Smooth muscle cell (in vitro differentiated cells): Measurements from ENCODE around the gene FOXN3. TPM values are rescaled to one million over a fixed set of nuclear protein-coding genes. Genes with fewer than 3 reads are reported as not detected.
"Not testable (repeated sequence)": the region's sequence is repeated elsewhere in the genome, so short reads cannot be mapped to it uniquely, and the experiment has no call there.

Source experiments
- DNase-seq: peaks from one replicate; lab custom pipeline; 2025; ENCODE audit not compliant: unreplicated experiment; lab: John Stamatoyannopoulos, UW
- H2AFZ ChIP-seq: fragments of 200-600 bp; sonication (generic); 2 replicates; pipeline ENCODE4 v1.6.0; 2016; ENCODE audit warnings: antibody characterized with exemption, low read depth, mild to moderate bottlenecking
- H3F3A ChIP-seq: fragments of 200-600 bp; sonication (generic); 2 replicates; pipeline ENCODE4 v1.6.0; 2017; ENCODE audit warnings: antibody characterized with exemption, low read depth
- H3K27ac ChIP-seq: fragments of 200-600 bp; sonication (generic); 2 replicates; pipeline ENCODE4 v1.5.1; 2016; ENCODE audit warnings: low read depth, mild to moderate bottlenecking
- H3K27me3 ChIP-seq: fragments of 200-600 bp; sonication (generic); 2 replicates; pipeline ENCODE4 v1.6.1; 2016; ENCODE audit warnings: low read depth, mild to moderate bottlenecking
- H3K36me3 ChIP-seq: fragments of 200-600 bp; sonication (generic); 2 replicates; pipeline ENCODE4 v1.5.1; 2016; ENCODE audit warnings: low read depth
- H3K4me1 ChIP-seq: fragments of 200-600 bp; sonication (generic); 2 replicates; pipeline ENCODE4 v1.5.1; 2016; ENCODE audit warnings: low read depth
- H3K4me2 ChIP-seq: fragments of 200-600 bp; sonication (generic); 2 replicates; pipeline ENCODE4 v1.6.0; 2016; ENCODE audit warnings: mild to moderate bottlenecking
- H3K4me3 ChIP-seq: fragments of 200-600 bp; sonication (generic); 2 replicates; pipeline ENCODE4 v1.5.1; 2016; ENCODE audit warnings: mild to moderate bottlenecking
- H3K79me2 ChIP-seq: fragments of 200-600 bp; sonication (generic); 2 replicates; pipeline ENCODE4 v1.6.0; 2016; ENCODE audit warnings: low read depth, mild to moderate bottlenecking
- H3K9ac ChIP-seq: fragments of 200-600 bp; sonication (generic); 2 replicates; pipeline ENCODE4 v1.6.0; 2016; ENCODE audit warnings: low read depth
- H3K9me3 ChIP-seq: fragments of 200-600 bp; sonication (generic); replicated peaks from 2 replicates; pipeline ENCODE4 v1.5.1; 2016; ENCODE audit warnings: low read depth
- H4K20me1 ChIP-seq: fragments of 200-600 bp; sonication (generic); 2 replicates; pipeline ENCODE4 v1.6.0; 2016; ENCODE audit warnings: low read depth
- WGBS: methylation state at CpG from one replicate; pipeline ENCODE4 v1.1.7; 2016; ENCODE audit warnings: low lambda C conversion rate; 5-methylcytosine and 5-hydroxymethylcytosine counted together
- polyA plus RNA-seq: library from polyadenylated mRNA; unstranded; fragments of >200 nt; fragmentation: Nextera tagmentation; extraction: Ambion mirVana; gene quantifications from 2 replicates; pipeline ENCODE4 v1.2.1, GENCODE V29; 2016
- total RNA-seq: library from RNA; depleted of rRNA; stranded (reverse); fragments of >200 nt; gene quantifications from 2 replicates; pipeline ENCODE4 v1.2.3, GENCODE V29; 2014
- TF ChIP-seq, protein P1 (sequence below): fragments of 200-600 bp; sonication (generic); IDR thresholded peaks from 2 replicates; pipeline ENCODE4 v1.5.1; 2017; ENCODE audit warnings: borderline replicate concordance, mild to moderate bottlenecking, antibody characterized with exemption; ENCODE audit not compliant: insufficient read depth, poor library complexity, severe bottlenecking

FOXN3 gene
- total and polyA plus RNA-seq, 2 experiments from 2014 or later, result 24.5 to 31.5 TPM

DNA sequence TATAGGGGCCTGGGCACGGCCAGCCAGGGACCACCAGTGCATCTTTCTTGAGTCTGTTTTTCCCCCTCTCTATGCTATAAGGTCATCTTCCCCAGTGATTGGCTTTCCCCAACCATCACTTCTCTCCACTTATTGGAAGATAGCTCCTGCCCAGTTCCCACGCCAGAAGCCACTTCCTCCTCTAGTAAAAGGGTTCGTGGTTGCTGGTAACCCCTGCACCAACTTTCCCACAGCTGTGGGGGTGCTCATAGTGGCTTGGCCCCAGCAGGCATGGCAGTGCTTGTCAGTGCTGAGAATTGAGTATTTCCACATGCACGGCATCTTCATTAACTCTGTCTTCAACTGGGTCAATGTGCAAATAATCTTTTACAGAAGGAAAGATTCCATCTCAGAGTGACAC lies 215.4 kb downstream of the FOXN3 start:
- H2AFZ ChIP-seq, result no peak overlapping the region
- H3K36me3 ChIP-seq, result no peaks in the 10 kb centered on the region
- H3F3A ChIP-seq, result no peaks in the 10 kb centered on the region
- H4K20me1 ChIP-seq, result peaks cover 12% of the 10 kb centered on the region
- WGBS, result 91% methylated on average over 3 of the region's 4 CpGs
- no peaks in the 10 kb centered on the region for H3K9me3 ChIP-seq
- no peak overlapping the region for H3K4me2 ChIP-seq
- H3K27me3 ChIP-seq, result no peaks in the 10 kb centered on the region
- H3K4me3 ChIP-seq, result no peak overlapping the region
- H3K9ac ChIP-seq, result no peak overlapping the region
- H3K79me2 ChIP-seq, result no peaks in the 10 kb centered on the region
- TF ChIP-seq, protein P1, sequence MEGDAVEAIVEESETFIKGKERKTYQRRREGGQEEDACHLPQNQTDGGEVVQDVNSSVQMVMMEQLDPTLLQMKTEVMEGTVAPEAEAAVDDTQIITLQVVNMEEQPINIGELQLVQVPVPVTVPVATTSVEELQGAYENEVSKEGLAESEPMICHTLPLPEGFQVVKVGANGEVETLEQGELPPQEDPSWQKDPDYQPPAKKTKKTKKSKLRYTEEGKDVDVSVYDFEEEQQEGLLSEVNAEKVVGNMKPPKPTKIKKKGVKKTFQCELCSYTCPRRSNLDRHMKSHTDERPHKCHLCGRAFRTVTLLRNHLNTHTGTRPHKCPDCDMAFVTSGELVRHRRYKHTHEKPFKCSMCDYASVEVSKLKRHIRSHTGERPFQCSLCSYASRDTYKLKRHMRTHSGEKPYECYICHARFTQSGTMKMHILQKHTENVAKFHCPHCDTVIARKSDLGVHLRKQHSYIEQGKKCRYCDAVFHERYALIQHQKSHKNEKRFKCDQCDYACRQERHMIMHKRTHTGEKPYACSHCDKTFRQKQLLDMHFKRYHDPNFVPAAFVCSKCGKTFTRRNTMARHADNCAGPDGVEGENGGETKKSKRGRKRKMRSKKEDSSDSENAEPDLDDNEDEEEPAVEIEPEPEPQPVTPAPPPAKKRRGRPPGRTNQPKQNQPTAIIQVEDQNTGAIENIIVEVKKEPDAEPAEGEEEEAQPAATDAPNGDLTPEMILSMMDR, result no peak
- DNase-seq, result no peak
- H3K27ac ChIP-seq, result no peak overlapping the region
- H3K4me1 ChIP-seq, result no peaks in the 10 kb centered on the region

DNA sequence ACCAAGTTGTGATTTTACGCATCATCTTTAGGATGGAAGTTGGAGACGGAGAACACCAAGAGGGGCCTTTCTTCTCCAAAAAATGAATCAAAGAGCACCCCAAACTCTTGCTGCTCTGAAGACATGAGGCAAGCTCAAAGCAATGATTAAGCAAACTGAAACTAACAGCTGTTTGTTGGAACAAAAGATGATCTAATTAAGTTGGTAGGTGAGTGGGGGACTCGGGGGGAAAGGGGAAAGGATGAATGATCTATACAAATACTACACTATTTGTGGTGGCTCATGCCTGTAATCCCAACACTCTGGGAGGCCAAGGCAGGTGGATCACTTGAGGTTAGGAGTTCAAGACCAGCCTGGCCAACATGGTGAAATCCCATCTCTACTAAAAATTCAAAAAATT lies 217.7 kb downstream of the FOXN3 start:
- not testable (repeated sequence) for DNase-seq, H3K79me2 ChIP-seq, H3K9me3 ChIP-seq, H3K4me3 ChIP-seq, H3K4me1 ChIP-seq, H2AFZ ChIP-seq, H3F3A ChIP-seq, H3K4me2 ChIP-seq, H3K27me3 ChIP-seq, H3K27ac ChIP-seq, H3K9ac ChIP-seq, H3K36me3 ChIP-seq
- WGBS, result 92% methylated on average over 3 of the region's 3 CpGs
- peaks cover 11% of the 10 kb centered on the region for H4K20me1 ChIP-seq

- DNase-seq, result no peak
- no peaks in the 10 kb centered on the region for H3K9me3 ChIP-seq
- no peaks in the 10 kb centered on the region for H3K4me1 ChIP-seq
- no peak overlapping the region for H3K27ac ChIP-seq
- no peak overlapping the region for H3K4me2 ChIP-seq
- H3K36me3 ChIP-seq, result no peaks in the 10 kb centered on the region
- no peak overlapping the region for H3K9ac ChIP-seq
- H3F3A ChIP-seq, result no peaks in the 10 kb centered on the region
- TF ChIP-seq, protein P1, result no peak
- H4K20me1 ChIP-seq, result peaks cover 11% of the 10 kb centered on the region
- no peak overlapping the region for H2AFZ ChIP-seq
- H3K79me2 ChIP-seq, result no peaks in the 10 kb centered on the region
- 82% methylated on average over 12 of the region's 12 CpGs for WGBS
- no peaks in the 10 kb centered on the region for H3K27me3 ChIP-seq
- H3K4me3 ChIP-seq, result no peak overlapping the region
These were observed 218.3 kb downstream of the FOXN3 start for GRCh38 chr14:89198544-89199329.

DNA sequence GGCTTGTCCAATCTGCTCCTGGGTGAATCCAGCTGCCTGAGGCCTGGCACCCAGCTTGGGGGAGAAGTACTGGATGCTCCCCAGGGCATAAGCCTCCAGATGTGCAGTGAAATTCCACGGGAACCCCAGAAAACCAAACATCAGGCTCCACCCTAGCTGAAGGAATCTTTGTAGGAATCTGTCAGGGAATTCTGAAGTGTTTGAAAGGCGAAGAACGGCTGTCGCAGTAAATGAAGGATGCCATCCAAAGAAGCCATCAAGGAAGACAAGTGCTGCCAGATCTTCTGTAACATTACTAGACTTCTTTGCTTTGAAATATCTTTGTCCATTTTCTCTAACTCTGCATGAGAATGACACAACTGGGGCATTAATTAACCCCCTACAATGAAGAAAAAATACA lies 219.4 kb downstream of the FOXN3 start:
- TF ChIP-seq, protein P1, result no peak
- Histone ChIP-seq H3K9me3 (no peaks in the 10 kb centered on the region), H3K4me3 (no peak overlapping the region), H3K27ac (no peak overlapping the region), H3K27me3 (no peaks in the 10 kb centered on the region), H3F3A (no peaks in the 10 kb centered on the region), H3K36me3 (no peaks in the 10 kb centered on the region), H3K4me2 (no peak overlapping the region), H3K79me2 (no peaks in the 10 kb centered on the region), H2AFZ (no peak overlapping the region), H3K9ac (no peak overlapping the region), H4K20me1 (peaks cover 10% of the 10 kb centered on the region), H3K4me1 (no peaks in the 10 kb centered on the region)
- no peak for DNase-seq
- 94% methylated on average over 4 of the region's 4 CpGs for WGBS
